NOMO-1 (cell line): ENCODE measurements around the gene ACP4.
"Not testable (repeated sequence)": the region's sequence is repeated elsewhere in the genome, so short reads cannot be mapped to it uniquely, and the experiment has no call there.

Experiments used
- DNase-seq, 2 experiments: peaks; one replicate each; lab custom pipeline; 2025; ENCODE audit not compliant: unreplicated experiment in 2 of 2; lab: John Stamatoyannopoulos, UW

ACP4 gene

DNA sequence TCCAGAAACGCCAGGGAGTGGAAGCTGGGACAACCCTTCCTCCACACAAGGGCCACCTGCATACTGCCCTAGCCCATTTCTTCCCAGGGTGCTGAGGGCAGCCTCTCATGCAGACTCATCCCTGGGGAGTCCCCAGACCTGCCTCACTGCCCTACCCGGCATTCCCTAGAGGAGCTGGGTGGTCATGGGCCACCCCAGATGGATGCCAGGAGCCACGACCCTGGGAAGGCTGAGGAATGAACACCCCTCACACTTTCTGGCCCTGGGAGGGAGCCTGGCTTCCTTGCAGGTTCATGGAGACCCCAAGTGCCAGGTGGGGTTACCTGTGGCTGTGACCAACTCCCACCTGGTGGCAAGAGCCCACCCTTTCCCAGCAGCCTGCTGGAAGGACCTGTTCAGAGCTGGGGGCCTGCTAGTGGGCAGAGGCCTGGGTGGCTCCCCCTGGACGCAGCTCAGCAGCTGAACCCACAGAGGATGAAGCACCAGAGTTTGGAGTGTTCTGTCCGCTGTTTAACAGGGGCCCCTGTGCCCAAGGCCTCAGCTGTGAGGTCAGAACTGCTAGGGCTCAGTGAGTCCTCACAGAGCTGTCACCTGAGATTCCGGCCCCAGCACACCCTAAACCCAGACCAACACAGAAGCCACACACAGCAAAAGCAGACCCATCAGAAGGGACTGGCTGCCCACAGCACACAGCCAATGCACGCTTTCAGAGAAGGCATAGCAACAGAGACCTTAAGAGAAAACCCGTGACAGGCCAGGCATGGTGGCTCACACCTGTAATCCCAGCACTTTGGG is 6.6 kb downstream of the ACP4 start:
- DNase-seq = no peak

- no peak for DNase-seq
Observed at GRCh38 chr19:50797429-50797780, 7.2 kb downstream of the ACP4 start.

- no peak for DNase-seq
Observed at GRCh38 chr19:50797781-50798658, 7.8 kb downstream of the ACP4 start.

- no peak for DNase-seq
Observed at GRCh38 chr19:50798659-50799546, 8.7 kb downstream of the ACP4 start.

DNA sequence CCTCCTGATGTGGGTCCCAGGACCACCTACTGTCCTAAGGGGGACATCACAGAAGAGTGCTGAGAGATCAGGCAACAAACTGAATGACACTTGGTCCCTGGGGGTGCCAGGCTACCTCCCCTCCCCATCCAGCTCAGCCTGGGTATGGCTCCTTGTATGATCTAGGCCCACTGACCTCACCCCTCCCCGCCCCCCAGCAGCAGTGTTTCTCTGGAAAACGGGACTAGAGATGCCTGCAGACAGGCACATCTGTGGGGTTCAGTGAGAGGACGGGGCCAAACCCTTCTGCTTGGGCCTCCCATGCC is 9.3 kb downstream of the ACP4 start:
- no peak for DNase-seq

GRCh38 chr19:50801107-50801506 is 10.9 kb downstream of the ACP4 start:
- DNase-seq = no peak

GRCh38 chr19:50803633-50804419 is 13.6 kb downstream of the ACP4 start:
- peak in 1 of 2 experiments; percentile 36 for DNase-seq

- DNase-seq = peak; percentile 96 to 99
Observed at GRCh38 chr19:50804420-50805272, 14.4 kb downstream of the ACP4 start.

GRCh38 chr19:50808856-50809255 is 18.6 kb downstream of the ACP4 start:
- no peak for DNase-seq

DNA sequence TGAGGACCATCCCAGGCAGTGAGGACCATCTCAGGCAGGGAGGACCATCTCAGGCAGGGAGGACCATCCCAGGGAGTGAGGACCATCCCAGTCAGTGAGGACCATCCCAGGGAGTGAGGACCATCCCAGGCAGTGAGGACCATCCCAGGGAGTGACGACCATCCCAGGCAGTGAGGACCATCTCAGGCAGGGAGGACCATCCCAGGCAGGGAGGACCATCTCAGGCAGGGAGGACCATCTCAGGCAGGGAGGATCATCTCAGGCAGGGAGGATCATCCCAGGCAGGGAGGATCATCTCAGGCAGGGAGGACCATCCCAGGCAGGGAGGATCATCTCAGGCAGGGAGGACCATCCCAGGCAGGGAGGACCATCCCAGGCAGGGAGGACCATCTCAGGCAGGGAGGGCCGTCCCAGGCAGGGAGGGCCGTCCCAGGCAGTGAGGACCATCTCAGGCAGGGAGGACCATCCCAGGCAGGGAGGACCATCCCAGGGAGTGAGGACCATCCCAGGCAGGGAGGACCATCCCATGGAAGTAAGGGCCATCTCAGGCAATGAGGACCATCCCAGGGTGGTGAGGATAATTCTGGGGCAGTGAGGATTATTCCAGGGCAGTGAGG is 21.5 kb downstream of the ACP4 start:
- DNase-seq = not testable (repeated sequence)

- no peak for DNase-seq
Observed at GRCh38 chr19:50812474-50812873, 22.3 kb downstream of the ACP4 start.

- DNase-seq = no peak
Observed at GRCh38 chr19:50814883-50815282, 24.7 kb downstream of the ACP4 start.

GRCh38 chr19:50815439-50815838 is 25.2 kb downstream of the ACP4 start:
- DNase-seq = no peak

- DNase-seq = peak; percentile 67 to 69
Observed at GRCh38 chr19:50817941-50818858, 28.0 kb downstream of the ACP4 start.

DNA sequence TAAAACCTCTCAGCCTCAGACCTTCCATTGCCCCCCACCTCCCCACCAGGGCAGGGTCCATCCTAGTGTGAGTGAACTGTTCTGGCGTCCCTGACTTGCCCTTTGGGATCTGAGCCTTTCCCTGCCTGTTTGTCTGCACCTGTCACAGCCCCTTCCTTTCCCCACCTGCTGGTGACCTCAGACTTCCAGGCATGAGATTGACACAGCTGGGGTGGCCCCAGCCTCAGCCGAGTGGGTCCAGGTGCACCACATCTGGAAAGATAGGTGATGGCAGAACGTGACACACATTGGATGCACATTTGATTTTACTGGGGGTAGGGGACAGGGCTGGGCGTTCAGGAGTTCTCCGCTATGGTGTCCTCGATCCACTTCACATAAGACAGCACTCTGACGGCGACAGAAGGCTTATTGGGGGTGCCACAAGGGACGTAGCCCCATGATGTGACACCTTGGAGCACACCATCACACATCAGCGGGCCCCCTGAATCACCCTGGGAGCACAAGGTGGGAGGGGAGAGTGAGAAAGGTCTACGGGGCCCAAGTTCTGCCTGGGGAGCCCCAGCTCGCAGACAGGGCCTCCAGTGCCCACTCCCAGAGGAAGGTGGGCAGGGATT is 28.8 kb downstream of the ACP4 start:
- no peak for DNase-seq

DNA sequence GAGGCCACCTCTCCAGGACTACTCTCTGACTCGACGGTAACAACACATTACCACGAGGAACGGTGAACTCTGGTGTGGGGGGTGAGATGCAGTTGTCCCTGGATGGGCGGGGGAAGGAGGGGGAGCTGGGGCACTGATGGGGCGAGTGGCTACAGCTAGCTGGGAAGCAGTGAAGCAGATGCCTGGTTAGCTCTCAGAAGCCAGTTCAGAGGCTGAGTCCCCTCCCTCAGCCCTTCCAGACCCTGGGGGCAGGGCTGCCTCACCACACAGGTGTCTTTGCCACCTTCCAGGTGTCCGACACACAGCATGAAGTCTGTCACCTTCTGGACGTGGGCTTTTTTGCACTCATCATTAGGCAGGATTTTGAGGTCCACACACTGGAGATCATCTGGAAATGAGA is 29.4 kb downstream of the ACP4 start:
- no peak for DNase-seq

DNA sequence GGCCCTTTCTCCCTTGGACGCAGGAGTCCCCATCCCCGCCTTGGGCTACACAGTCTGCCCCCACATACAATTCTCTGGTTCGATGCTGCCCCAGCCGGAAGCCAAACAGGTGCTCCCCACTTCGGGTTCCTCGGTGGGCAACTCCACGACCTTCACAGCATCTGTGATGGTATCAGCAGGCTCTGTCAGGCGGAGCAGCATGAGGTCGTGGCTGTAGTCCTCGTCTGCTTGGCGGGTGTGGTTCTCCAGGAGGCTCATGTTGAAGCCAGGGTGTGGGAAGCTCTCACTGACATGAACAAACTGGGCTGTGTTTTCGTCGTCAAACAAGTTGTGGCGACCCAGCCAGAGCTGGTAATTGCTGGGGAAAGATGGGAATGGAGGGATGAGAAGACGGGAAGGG is 29.9 kb downstream of the ACP4 start:
- no peak for DNase-seq
